ENCODE data around the gene DNAH1.

Gene DNAH1

GRCh38 chr3:52319921-52320595 lies 3.9 kb downstream of the DNAH1 start:
- DNase-seq (ENCODE audit: low read depth) = no peak
- TF ChIP-seq, protein P1, sequence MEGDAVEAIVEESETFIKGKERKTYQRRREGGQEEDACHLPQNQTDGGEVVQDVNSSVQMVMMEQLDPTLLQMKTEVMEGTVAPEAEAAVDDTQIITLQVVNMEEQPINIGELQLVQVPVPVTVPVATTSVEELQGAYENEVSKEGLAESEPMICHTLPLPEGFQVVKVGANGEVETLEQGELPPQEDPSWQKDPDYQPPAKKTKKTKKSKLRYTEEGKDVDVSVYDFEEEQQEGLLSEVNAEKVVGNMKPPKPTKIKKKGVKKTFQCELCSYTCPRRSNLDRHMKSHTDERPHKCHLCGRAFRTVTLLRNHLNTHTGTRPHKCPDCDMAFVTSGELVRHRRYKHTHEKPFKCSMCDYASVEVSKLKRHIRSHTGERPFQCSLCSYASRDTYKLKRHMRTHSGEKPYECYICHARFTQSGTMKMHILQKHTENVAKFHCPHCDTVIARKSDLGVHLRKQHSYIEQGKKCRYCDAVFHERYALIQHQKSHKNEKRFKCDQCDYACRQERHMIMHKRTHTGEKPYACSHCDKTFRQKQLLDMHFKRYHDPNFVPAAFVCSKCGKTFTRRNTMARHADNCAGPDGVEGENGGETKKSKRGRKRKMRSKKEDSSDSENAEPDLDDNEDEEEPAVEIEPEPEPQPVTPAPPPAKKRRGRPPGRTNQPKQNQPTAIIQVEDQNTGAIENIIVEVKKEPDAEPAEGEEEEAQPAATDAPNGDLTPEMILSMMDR (IDR thresholded peaks at IDR 0.05; ENCODE audit: low read depth, low read length, missing control alignments) = no peak
- no peak overlapping the region for H3K4me3 ChIP-seq (ENCODE audit: low read depth, low read length)
- in situ Hi-C loops (cut with HindIII; ENCODE audit: low sequenced_read_pairs) = no loop called here

GRCh38 chr3:52321481-52321880 lies 5.4 kb downstream of the DNAH1 start:
- in situ Hi-C loops (cut with HindIII; ENCODE audit: low sequenced_read_pairs) = no loop called here
- DNase-seq (ENCODE audit: low read depth) = no peak
- TF ChIP-seq, protein P1 (IDR thresholded peaks at IDR 0.05; ENCODE audit: low read depth, low read length, missing control alignments) = no peak
- no peak overlapping the region for H3K4me3 ChIP-seq (ENCODE audit: low read depth, low read length)

DNA sequence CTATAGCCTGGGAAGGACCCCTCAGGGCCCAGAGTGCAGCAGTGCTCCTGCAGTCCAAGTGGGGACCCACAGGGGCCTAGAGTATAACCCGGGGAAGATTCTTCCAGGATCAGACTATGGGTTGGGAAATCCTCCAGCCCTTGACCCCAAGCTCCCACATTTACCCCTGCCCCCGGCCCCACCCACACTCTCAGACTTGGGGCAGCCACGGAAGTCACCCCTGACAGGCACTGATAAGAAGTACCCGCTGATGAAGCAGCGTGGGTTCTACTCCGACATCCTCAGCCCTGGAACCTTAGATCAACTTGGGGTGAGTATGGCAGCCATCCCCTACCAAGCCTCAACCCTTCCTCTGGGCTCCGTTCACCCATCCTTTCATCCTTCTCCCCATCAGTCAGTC lies 6.3 kb downstream of the DNAH1 start:
- TF ChIP-seq, protein P1 (IDR thresholded peaks at IDR 0.05; ENCODE audit: low read depth, low read length, missing control alignments) = no peak
- H3K4me3 ChIP-seq (ENCODE audit: low read depth, low read length) = no peak overlapping the region
- in situ Hi-C loops (cut with HindIII; ENCODE audit: low sequenced_read_pairs) = no loop called here
- no peak for DNase-seq (ENCODE audit: low read depth)

GRCh38 chr3:52323526-52324295 lies 7.6 kb downstream of the DNAH1 start:
- H3K4me3 ChIP-seq (ENCODE audit: low read depth, low read length) = no peak overlapping the region
- TF ChIP-seq, protein P1 (IDR thresholded peaks at IDR 0.05; ENCODE audit: low read depth, low read length, missing control alignments) = no peak
- in situ Hi-C loops (cut with HindIII; ENCODE audit: low sequenced_read_pairs) = no loop called here
- DNase-seq (ENCODE audit: low read depth) = no peak

GRCh38 chr3:52324676-52325075 lies 8.6 kb downstream of the DNAH1 start:
- in situ Hi-C loops (cut with HindIII; ENCODE audit: low sequenced_read_pairs) = no loop called here
- TF ChIP-seq, protein P1 (IDR thresholded peaks at IDR 0.05; ENCODE audit: low read depth, low read length, missing control alignments) = no peak
- no peak overlapping the region for H3K4me3 ChIP-seq (ENCODE audit: low read depth, low read length)

DNA sequence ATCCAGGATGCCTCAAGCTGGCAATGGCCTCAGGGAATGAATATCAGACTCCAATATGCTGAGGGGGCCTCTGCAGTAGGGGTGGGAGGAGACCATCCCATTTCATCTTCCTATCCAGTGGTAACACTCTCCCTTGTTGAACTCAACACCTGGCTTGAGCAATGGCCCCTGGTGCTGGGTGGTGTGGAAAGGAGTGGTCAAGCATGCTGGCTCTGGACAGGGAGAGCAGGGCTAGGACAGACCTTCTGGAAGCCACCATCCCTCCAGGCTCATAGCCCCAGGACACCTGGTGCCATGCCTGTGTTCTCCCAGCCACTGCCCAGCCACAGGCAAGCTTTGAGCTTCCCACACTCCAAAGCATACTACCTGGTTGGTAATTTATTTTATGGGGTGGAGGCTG lies 9.6 kb downstream of the DNAH1 start:
- TF ChIP-seq, protein P1 (IDR thresholded peaks at IDR 0.05; ENCODE audit: low read depth, low read length, missing control alignments) = no peak
- H3K4me3 ChIP-seq (ENCODE audit: low read depth, low read length) = no peak overlapping the region
- no peak for DNase-seq (ENCODE audit: low read depth)
- in situ Hi-C loops (cut with HindIII; ENCODE audit: low sequenced_read_pairs) = no loop called here

More at GRCh38 chr3:52324676-52325075, 8.6 kb downstream of the DNAH1 start:
- no peak for DNase-seq (ENCODE audit: low read depth)

All from astrocyte of the cerebellum (primary cell).